HUES64 (cell line): ENCODE results near the gene FSTL4.

ENCODE experiments used
- H3K27ac ChIP-seq: 2 replicates; pipeline ENCODE4 v1.7.0; 2013; ENCODE audit warnings: low read depth, low read length, inconsistent platforms
- H3K27me3 ChIP-seq: 2 replicates; pipeline ENCODE4 v1.6.1; 2013; ENCODE audit warnings: mild to moderate bottlenecking, low read length; ENCODE audit not compliant: insufficient read depth
- H3K36me3 ChIP-seq: 2 replicates; pipeline ENCODE4 v1.6.1; 2013; ENCODE audit warnings: mild to moderate bottlenecking, low read length; ENCODE audit not compliant: insufficient read depth
- H3K4me1 ChIP-seq: 2 replicates; pipeline ENCODE4 v1.6.1; 2013; ENCODE audit warnings: mild to moderate bottlenecking, low read length, moderate library complexity; ENCODE audit not compliant: insufficient read depth
- H3K4me3 ChIP-seq: 2 replicates; pipeline ENCODE4 v1.5.1; 2013; ENCODE audit warnings: mild to moderate bottlenecking, low read length, moderate library complexity
- H3K9ac ChIP-seq: 2 replicates; pipeline ENCODE4 v1.6.1; 2013; ENCODE audit warnings: mild to moderate bottlenecking, low read depth, low read length
- H3K9me3 ChIP-seq: 2 replicates; pipeline ENCODE4 v1.6.1; 2013; ENCODE audit warnings: low read depth, low read length; ENCODE audit not compliant: insufficient read depth
- WGBS: fragments of 150-250, 120-280 bp; methylation state at CpG from one replicate; pipeline ENCODE4 v1.1.7; 2013; ENCODE audit warnings: missing lambda C conversion rate; 5-methylcytosine and 5-hydroxymethylcytosine counted together

Gene FSTL4

DNA sequence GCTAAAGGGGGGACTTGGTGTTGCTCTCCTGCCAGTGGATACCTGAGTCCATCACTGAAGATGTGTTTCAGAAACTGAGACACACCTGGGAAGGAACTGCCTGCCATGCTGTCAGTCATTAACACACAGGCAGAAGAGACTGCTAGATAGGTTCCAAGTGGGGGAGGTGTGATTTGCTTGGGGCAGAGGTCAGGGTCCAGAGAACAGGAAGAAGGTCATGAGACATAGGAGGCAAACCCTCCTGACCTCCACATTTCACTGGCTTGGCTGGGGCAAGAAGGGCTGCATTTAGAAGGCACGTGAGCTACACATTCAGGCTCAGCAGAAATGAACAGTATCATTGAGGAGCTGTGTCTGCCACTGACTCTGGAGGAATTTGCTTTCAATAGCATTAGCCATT is 344.7 kb downstream of the FSTL4 start:
- Histone ChIP-seq H3K4me3 (no peak overlapping the region), H3K4me1 (no peaks in the 10 kb centered on the region), H3K27ac (no peak overlapping the region), H3K9ac (no peak overlapping the region), H3K9me3 (no peaks in the 10 kb centered on the region), H3K27me3 (no peaks in the 10 kb centered on the region), H3K36me3 (no peaks in the 10 kb centered on the region)
- 92% methylated on average over 1 of the region's 1 CpG for WGBS

DNA sequence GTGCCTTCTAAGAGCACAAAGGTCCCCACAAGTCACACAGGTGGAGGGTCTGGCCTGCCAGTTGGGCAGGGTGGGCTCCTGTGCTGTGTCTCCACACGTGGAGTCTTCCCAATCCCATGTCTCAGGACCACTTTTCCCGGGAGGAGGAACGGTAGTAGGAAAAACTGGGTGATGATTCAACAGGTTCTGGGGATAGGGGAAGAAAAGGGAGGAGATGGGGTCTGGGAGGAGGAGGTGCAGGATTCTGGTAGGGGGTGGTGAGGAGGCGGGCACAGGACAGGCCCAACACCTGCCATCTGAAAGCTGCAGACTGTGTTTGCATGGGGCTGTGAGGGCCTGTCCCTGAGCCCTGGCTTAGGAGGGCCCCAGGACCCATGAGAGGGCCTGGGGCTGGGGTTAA is 345.4 kb downstream of the FSTL4 start:
- no peaks in the 10 kb centered on the region for H3K27me3 ChIP-seq
- no peak overlapping the region for H3K9ac ChIP-seq
- no peaks in the 10 kb centered on the region for H3K36me3 ChIP-seq
- H3K9me3 ChIP-seq, result no peaks in the 10 kb centered on the region
- WGBS, result 93% methylated on average over 4 of the region's 4 CpGs
- no peak overlapping the region for H3K4me3 ChIP-seq
- no peak overlapping the region for H3K27ac ChIP-seq
- H3K4me1 ChIP-seq, result no peaks in the 10 kb centered on the region

DNA sequence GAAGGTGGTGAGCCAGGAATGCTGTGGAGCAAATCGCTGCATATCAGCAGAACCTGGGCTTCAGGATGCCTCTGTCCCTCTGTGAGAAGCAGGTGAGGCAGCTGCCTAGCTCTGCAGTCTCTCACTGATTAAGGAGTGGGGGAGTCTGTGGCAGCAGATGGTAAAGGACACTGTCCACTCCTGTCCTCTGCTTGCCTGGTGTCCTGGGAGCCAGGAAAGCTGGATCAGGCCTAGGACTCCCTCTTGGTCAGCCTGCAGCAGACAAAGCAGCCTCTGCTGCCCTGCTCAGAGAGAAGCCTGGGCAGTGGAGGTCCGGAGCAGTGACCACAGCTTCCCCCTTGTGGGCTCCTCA is 345.8 kb downstream of the FSTL4 start:
- Histone ChIP-seq H3K4me3 (no peak overlapping the region), H3K36me3 (no peaks in the 10 kb centered on the region), H3K9ac (no peak overlapping the region), H3K27me3 (no peaks in the 10 kb centered on the region), H3K9me3 (no peaks in the 10 kb centered on the region), H3K4me1 (no peaks in the 10 kb centered on the region), H3K27ac (no peak overlapping the region)
- WGBS, result 91% methylated on average over 2 of the region's 2 CpGs

DNA sequence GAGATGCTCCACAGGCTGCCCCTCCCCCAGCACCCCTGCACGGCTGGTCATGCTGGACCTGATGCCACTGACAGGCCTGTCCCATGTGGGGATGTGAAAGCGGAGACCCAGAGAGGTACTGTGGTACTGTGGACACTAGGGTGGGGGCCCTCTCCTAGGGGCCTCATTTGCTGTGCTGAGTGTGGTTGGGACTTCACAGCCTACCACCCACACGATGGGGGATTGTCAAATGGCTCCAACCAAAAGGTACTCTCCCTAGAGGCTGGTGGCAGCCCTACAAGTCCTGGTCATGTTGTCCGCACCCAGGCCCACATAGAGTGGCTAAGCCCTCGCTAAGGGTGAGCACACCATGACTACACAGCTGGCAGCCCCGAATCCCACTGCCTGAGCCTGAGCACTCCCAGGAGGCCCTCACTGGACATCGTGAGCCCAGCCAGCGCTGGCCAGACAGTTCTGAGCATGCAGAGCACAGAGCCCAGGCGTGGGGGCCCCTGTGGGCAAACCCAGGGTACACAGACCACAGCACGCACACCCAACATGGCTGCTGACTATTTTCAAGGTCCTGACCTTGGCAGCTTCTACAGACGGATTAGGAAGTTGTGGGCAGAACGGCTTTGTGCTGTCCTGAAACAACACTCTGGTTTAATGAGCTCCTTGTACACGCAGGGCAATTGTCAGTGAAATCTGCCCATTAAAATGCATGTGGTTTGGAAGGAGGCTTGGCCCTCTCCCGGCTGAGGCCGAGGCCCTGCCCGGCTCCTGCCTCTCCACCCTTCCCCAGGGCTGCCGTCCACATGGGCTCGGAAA is 346.4 kb downstream of the FSTL4 start:
- no peaks in the 10 kb centered on the region for H3K36me3 ChIP-seq
- no peaks in the 10 kb centered on the region for H3K9me3 ChIP-seq
- WGBS, result 90% methylated on average over 18 of the region's 18 CpGs
- H3K4me1 ChIP-seq, result no peaks in the 10 kb centered on the region
- H3K4me3 ChIP-seq, result no peak overlapping the region
- no peak overlapping the region for H3K27ac ChIP-seq
- H3K9ac ChIP-seq, result no peak overlapping the region
- H3K27me3 ChIP-seq, result no peaks in the 10 kb centered on the region

DNA sequence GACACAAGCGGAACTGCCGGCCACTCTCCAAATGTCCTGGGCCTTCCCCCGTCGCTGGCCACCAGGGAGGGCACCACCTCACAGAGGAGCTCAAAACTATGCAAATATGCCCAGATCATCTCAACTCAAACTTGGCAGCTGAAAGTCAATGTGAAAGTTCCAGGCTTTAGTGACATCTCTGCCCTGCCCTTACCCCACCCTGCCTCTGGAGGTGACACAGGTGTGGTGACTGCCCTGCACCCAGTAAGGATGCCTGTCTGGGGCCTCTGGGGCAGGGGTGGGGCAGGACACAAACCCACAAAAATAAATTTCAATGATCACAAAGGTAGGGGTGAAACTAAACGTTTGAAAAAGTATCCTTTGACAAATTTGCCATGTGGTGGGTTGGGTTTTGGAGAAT is 347.1 kb downstream of the FSTL4 start:
- Histone ChIP-seq H3K9ac (no peak overlapping the region), H3K4me3 (no peak overlapping the region), H3K36me3 (no peaks in the 10 kb centered on the region), H3K4me1 (no peaks in the 10 kb centered on the region), H3K9me3 (no peaks in the 10 kb centered on the region), H3K27ac (no peak overlapping the region), H3K27me3 (no peaks in the 10 kb centered on the region)
- 90% methylated on average over 5 of the region's 5 CpGs for WGBS

DNA sequence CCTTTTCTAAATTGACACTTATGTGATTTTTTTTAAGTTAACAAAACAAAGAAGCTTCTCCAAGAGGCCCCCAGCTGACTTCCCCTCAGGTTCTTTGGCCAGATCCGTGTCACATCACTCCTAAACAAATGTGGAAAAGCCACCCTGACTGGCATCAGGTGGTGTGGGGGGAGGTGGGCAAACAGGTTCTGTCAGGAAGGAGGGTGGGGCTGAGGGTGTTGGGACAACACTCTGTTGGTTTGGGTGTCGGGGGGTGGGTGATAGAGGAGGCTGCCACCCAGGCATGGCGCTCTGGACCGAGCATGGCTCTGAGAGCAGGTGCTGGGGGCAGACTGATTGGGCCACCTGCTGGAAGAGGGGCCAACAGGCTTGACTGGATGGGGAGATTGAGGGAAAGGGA is 349.7 kb downstream of the FSTL4 start:
- Histone ChIP-seq H3K27ac (no peak overlapping the region), H3K4me3 (no peak overlapping the region), H3K9me3 (no peaks in the 10 kb centered on the region), H3K9ac (no peak overlapping the region), H3K27me3 (no peaks in the 10 kb centered on the region), H3K36me3 (no peaks in the 10 kb centered on the region), H3K4me1 (no peaks in the 10 kb centered on the region)
- WGBS, result 93% methylated on average over 3 of the region's 4 CpGs

DNA sequence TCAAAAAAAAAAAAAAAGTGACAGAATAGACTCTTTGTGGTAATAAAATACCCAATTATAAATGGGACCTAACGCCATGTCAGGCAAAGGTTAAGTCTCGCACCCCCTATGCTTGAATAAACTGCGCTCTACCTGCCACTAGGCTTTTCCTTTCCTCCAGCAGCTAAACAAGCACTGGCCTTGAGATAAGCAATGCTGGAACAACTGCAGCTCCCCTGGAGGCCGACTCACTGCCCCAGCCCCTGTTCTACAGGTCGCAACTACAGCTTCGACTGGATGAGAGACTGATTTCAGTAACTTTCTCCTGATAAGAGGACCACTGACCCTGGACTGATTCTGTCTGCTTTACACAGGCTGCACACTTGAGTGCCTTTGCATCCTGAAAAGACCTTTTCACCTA is 350.3 kb downstream of the FSTL4 start:
- Histone ChIP-seq H3K36me3 (no peaks in the 10 kb centered on the region), H3K9ac (no peak overlapping the region), H3K9me3 (no peaks in the 10 kb centered on the region), H3K27ac (no peak overlapping the region), H3K4me3 (no peak overlapping the region), H3K4me1 (no peaks in the 10 kb centered on the region), H3K27me3 (no peaks in the 10 kb centered on the region)
- 86% methylated on average over 6 of the region's 6 CpGs for WGBS

DNA sequence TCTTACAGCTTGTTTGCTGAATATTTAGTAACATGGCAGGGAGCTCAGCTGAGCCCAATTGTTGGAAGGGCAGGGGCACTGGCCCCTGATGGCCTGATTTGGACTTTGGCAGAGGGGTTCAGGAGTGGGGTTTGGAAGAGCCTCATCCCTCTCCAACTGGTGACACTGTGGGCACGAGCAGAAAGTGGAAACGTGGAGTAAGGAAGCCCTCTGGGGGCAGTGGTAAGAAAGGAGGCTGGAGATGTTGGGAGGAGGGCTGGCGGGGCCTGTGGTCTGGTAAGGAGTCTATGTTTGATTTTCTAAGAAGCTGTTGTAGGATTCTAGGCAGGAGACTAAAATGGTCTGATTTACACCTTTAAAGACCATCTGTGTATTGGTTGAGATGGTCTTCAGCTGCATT is 351.6 kb downstream of the FSTL4 start:
- Histone ChIP-seq H3K36me3 (no peaks in the 10 kb centered on the region), H3K9ac (no peak overlapping the region), H3K9me3 (no peaks in the 10 kb centered on the region), H3K4me3 (no peak overlapping the region), H3K27ac (no peak overlapping the region), H3K4me1 (no peaks in the 10 kb centered on the region), H3K27me3 (no peaks in the 10 kb centered on the region)
- 81% methylated on average over 3 of the region's 3 CpGs for WGBS

DNA sequence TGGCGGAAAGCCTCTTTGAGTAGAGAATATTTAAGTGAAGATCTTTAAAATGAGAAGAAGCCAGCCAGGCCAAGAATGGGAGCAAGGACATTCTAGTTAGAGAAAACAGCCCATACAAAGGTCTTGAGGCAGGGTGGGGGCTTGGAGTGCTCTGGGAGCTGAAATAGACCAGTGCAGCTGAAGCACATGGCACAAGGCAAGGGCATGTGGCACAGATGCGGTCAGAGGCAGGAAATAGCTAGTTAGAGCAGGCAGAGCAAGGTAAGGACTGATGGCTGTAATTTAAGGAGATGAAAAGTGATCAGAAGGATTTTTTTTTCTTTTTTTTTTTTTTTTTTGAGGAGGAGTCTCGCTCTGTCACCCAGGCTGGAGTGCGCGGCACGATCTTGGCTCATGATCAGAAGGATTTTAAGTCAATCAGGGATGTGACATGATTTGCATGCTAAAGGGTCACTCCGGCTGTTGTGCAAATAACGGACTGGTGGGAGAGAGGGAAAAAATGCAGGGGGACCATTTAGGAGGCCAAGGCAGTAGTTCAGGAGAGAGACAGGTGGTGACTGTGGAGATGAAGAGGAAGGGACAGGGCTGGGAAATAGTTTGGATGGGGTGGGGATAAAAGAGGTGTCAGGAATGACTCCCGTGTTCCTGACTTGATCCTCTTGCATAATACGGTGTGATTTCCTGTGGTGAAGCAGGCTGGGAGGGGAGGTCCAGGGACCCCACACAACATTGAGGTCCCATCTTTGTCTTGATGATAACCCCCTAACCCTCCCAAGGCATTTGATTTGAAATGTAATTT is 352.9 kb downstream of the FSTL4 start:
- H3K27ac ChIP-seq, result no peak overlapping the region
- no peak overlapping the region for H3K4me3 ChIP-seq
- no peaks in the 10 kb centered on the region for H3K4me1 ChIP-seq
- WGBS, result 81% methylated on average over 10 of the region's 10 CpGs
- no peaks in the 10 kb centered on the region for H3K36me3 ChIP-seq
- no peak overlapping the region for H3K9ac ChIP-seq
- no peaks in the 10 kb centered on the region for H3K27me3 ChIP-seq
- no peaks in the 10 kb centered on the region for H3K9me3 ChIP-seq

DNA sequence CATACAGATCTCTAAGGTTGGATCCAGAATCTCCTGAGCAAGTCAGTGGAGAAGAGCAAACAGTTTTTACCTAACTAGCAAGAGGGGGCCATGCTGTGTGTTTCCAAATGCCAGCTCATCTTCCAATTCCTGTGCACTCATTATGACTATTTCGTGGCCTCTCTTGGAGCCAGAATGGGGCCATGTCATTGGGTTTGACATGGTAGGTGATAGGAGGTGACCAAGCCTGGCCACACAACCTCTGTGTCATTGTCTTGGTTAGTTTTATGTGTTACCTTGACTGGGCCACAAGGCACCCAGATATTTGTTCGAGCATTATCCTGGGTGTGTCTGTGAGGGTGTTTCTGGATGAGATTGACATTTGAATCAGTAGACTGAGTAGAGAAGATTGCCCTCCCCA is 354.4 kb downstream of the FSTL4 start:
- no peak overlapping the region for H3K27ac ChIP-seq
- H3K9me3 ChIP-seq, result no peaks in the 10 kb centered on the region
- WGBS, result 93% methylated on average over 2 of the region's 2 CpGs
- H3K4me1 ChIP-seq, result no peaks in the 10 kb centered on the region
- H3K36me3 ChIP-seq, result no peaks in the 10 kb centered on the region
- no peak overlapping the region for H3K4me3 ChIP-seq
- H3K9ac ChIP-seq, result no peak overlapping the region
- no peaks in the 10 kb centered on the region for H3K27me3 ChIP-seq

DNA sequence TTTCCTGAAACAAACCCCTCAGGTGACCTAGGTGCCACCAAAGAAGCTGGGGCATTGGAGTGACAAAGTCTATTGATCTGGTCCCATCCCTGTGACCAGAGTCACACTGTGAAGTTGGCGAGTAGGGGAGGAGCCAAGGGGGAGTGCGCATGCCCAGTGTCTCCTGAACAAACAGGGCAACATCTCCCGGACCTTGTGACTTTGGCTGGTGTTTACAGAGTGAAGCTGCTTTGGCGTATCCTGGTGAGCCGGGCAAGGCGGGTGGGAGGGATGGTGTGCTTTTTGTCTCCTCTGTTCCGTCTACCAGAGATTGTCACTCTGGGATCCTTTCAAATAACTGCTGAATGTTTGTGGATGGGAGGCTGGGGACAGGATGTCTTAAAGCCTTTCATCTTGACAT is 356.1 kb downstream of the FSTL4 start:
- no peak overlapping the region for H3K9ac ChIP-seq
- H3K4me1 ChIP-seq, result no peaks in the 10 kb centered on the region
- WGBS, result 84% methylated on average over 7 of the region's 7 CpGs
- H3K9me3 ChIP-seq, result no peaks in the 10 kb centered on the region
- H3K4me3 ChIP-seq, result no peak overlapping the region
- H3K27ac ChIP-seq, result no peak overlapping the region
- no peaks in the 10 kb centered on the region for H3K27me3 ChIP-seq
- H3K36me3 ChIP-seq, result no peaks in the 10 kb centered on the region
